ENCODE measurements around the gene CNOT8. TPM values are rescaled to one million over a fixed set of nuclear protein-coding genes. Genes with fewer than 3 reads are reported as not detected.

CNOT8 gene
- total and polyA plus RNA-seq, 2 of the 4 experiments (the other 2 are of a cell fraction): 41.4 to 49.1 TPM

GRCh38 chr5:154836225-154836624 lies 22.2 kb upstream of the CNOT8 start:
- H3K4ac ChIP-seq (ENCODE audit: low read depth, low read length): no peak overlapping the region
- DNase-seq (no peak), ATAC-seq (ENCODE audit: low read depth) (no peak)
- no peak overlapping the region for H2BK15ac ChIP-seq (ENCODE audit: low read depth, low read length)
- H4K5ac ChIP-seq (ENCODE audit: low read depth, low read length): no peak overlapping the region
- no peaks in the 10 kb centered on the region for H3K27me3 ChIP-seq (ENCODE audit: control insufficient read depth, insufficient read depth, low read length)
- no CpG with 5 or more reads among the region's 6 CpGs for WGBS, 2 experiments (ENCODE audit: extremely low coverage in 2 of 2, insufficient read length in 1 of 2)
- H3K9me1 ChIP-seq (ENCODE audit: insufficient read depth, low read length): peaks cover 10% of the 10 kb centered on the region; the same call in 1 of the 2 replicates
- no peak overlapping the region for H3K9ac ChIP-seq (ENCODE audit: low read depth, low read length)
- no peak overlapping the region for H2BK20ac ChIP-seq (ENCODE audit: low read depth, low read length)
- no TSS peak for BruUV-seq (replicated peaks)
- no peak overlapping the region for H3K23ac ChIP-seq (ENCODE audit: low read depth, low read length)
- dilution Hi-C loops (cut with HindIII; ENCODE audit: low sequenced_read_pairs, unreplicated experiment): no loop called here
- no peak overlapping the region for H3K4me2 ChIP-seq (ENCODE audit: low read depth, low read length)
- no peaks in the 10 kb centered on the region for H3K9me3 ChIP-seq (ENCODE audit: control insufficient read depth, insufficient read depth, low read length)
- CTCF ChIA-PET: interaction anchor here (1.8 kb wide), 1 partner anchor 9 kb away, joined by 4 read pairs; no protein-coding TSS in a partner anchor
- intact Hi-C loops (cut with micrococcal nuclease): no loop called here
- H3K56ac ChIP-seq (ENCODE audit: extremely low read depth, insufficient read depth, low read length): no peak overlapping the region
- no peak overlapping the region for H4K8ac ChIP-seq (ENCODE audit: low read depth in 2 of 2, low read length in 2 of 2)
- no peak overlapping the region for H2BK5ac ChIP-seq (ENCODE audit: low read depth, low read length, poor library complexity, severe bottlenecking)
- no peak overlapping the region for H4K91ac ChIP-seq (ENCODE audit: insufficient read depth, low read depth, low read length)
- no peak for TF ChIP-seq CEBPB (IDR thresholded peaks at IDR 0.05; ENCODE audit: low read depth, low read length)
- no peak for TF ChIP-seq RFX5 (IDR thresholded peaks at IDR 0.05; ENCODE audit: low read depth, low read length)
- TF ChIP-seq USF2 (IDR thresholded peaks at IDR 0.05; ENCODE audit: low read depth, low read length): no peak
- TF ChIP-seq NFE2L2 (IDR thresholded peaks at IDR 0.05; ENCODE audit: low read depth, low read length): no peak
- TF ChIP-seq SMC3 (IDR thresholded peaks at IDR 0.05; ENCODE audit: low read depth, low read length): no peak
- TF ChIP-seq MXI1 (IDR thresholded peaks at IDR 0.05; ENCODE audit: borderline replicate concordance, low read depth, low read length): no peak
- TF ChIP-seq CTCF (conservative IDR thresholded peaks at IDR 0.05; ENCODE audit: low read depth, low read length): no peak
- H2AK5ac ChIP-seq (ENCODE audit: low read depth, low read length): no peak overlapping the region
- H2BK120ac ChIP-seq (ENCODE audit: low read depth, low read length): no peak overlapping the region
- in situ Hi-C loops (cut with MboI; ENCODE audit: low sequenced_read_pairs): no loop called here
- H3K4me3 ChIP-seq (ENCODE audit: insufficient read depth, low read depth, low read length): no peak overlapping the region
- no peak overlapping the region for H2AFZ ChIP-seq (replicated peaks; ENCODE audit: low read length, poor library complexity)
- H3K36me3 ChIP-seq (ENCODE audit: control insufficient read depth, insufficient read depth, low read length): peaks cover 12% of the 10 kb centered on the region
- H3K79me1 ChIP-seq (ENCODE audit: low read depth in 1 of 2, low read length in 2 of 2): peaks cover 0 to 3% of the 10 kb centered on the region in 2 experiments; a peak in 1 of 4 replicates
- no peak overlapping the region for H3K27ac ChIP-seq (ENCODE audit: insufficient read depth, low read length)
- H2AK9ac ChIP-seq (replicated peaks; ENCODE audit: low read depth, low read length, poor library complexity): no peak overlapping the region
- H4K20me1 ChIP-seq (ENCODE audit: insufficient read depth, low read length): no peaks in the 10 kb centered on the region; the same call in 1 of the 2 replicates
- no peak overlapping the region for H3K18ac ChIP-seq (ENCODE audit: low read depth, low read length)
- H3K4me1 ChIP-seq (ENCODE audit: control insufficient read depth, insufficient read depth, low read length): peaks cover 2% of the 10 kb centered on the region
- H3K14ac ChIP-seq (replicated peaks; ENCODE audit: low read depth, low read length): no peak overlapping the region
- POLR2A ChIA-PET (ENCODE audit: unreplicated experiment): no interaction called here

Data from IMR-90 (cell line).